ENCODE measurements around the gene DUSP28. TPM values are rescaled to one million over a fixed set of nuclear protein-coding genes. Genes with fewer than 3 reads are reported as not detected.

Gene DUSP28
- total and polyA plus RNA-seq, 10 of the 15 experiments (the other 5 are each of a cell fraction or from before 2014, with no cell fraction given): 2.5 to 12.5 (median 6.4) TPM

DNA sequence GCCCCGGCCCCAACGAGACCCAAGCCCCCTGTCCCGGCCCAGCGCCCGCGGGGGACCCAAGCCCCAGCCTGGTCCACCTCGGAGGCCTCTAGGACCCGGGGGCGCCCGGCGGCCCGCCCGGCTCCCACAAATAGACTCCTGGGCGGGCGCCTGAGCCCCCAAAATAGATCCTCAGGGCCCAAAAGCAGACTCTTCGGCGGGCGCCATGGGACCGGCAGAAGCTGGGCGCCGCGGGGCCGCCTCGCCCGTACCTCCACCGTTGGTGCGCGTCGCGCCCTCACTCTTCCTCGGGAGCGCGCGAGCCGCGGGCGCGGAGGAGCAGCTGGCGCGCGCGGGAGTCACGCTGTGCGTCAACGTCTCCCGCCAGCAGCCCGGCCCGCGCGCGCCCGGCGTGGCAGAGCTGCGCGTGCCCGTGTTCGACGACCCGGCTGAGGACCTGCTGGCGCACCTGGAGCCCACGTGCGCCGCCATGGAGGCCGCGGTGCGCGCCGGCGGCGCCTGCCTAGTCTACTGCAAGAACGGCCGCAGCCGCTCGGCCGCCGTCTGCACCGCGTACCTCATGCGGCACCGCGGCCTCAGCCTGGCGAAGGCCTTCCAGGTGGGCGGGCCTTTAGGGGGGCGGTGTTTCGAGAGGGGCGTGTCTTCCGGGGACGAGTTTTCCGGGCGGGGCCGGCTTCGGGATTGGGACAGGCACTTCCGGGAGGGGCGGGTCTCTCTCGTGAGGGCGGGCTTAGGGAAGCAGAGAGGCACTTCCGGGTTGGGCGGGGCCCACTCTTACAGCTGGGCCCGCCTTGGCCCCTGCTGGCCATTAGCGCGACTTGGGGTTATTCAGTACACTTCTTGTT lies 545 bp downstream of the DUSP28 start (continued):
- TF ChIP-seq, protein P1, sequence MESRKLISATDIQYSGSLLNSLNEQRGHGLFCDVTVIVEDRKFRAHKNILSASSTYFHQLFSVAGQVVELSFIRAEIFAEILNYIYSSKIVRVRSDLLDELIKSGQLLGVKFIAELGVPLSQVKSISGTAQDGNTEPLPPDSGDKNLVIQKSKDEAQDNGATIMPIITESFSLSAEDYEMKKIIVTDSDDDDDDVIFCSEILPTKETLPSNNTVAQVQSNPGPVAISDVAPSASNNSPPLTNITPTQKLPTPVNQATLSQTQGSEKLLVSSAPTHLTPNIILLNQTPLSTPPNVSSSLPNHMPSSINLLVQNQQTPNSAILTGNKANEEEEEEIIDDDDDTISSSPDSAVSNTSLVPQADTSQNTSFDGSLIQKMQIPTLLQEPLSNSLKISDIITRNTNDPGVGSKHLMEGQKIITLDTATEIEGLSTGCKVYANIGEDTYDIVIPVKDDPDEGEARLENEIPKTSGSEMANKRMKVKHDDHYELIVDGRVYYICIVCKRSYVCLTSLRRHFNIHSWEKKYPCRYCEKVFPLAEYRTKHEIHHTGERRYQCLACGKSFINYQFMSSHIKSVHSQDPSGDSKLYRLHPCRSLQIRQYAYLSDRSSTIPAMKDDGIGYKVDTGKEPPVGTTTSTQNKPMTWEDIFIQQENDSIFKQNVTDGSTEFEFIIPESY (IDR thresholded peaks at IDR 0.05): no peak
- TF ChIP-seq, protein P2, sequence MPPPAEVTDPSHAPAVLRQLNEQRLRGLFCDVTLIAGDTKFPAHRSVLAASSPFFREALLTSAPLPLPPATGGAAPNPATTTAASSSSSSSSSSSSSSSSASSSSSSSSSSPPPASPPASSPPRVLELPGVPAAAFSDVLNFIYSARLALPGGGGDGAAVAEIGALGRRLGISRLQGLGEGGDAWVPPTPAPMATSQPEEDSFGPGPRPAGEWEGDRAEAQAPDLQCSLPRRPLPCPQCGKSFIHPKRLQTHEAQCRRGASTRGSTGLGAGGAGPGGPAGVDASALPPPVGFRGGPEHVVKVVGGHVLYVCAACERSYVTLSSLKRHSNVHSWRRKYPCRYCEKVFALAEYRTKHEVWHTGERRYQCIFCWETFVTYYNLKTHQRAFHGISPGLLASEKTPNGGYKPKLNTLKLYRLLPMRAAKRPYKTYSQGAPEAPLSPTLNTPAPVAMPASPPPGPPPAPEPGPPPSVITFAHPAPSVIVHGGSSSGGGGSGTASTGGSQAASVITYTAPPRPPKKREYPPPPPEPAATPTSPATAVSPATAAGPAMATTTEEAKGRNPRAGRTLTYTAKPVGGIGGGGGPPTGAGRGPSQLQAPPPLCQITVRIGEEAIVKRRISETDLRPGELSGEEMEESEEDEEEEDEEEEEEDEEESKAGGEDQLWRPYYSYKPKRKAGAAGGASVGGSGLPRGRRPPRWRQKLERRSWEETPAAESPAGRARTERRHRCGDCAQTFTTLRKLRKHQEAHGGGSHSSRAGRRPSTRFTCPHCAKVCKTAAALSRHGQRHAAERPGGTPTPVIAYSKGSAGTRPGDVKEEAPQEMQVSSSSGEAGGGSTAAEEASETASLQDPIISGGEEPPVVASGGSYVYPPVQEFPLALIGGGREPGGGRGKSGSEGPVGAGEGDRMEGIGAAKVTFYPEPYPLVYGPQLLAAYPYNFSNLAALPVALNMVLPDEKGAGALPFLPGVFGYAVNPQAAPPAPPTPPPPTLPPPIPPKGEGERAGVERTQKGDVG (CRISPR knock-in tag; IDR thresholded peaks at IDR 0.05): 0 out of 2 replicates have a peak, but pooled peaks have one; percentile 53
- TF ChIP-seq, protein P3, sequence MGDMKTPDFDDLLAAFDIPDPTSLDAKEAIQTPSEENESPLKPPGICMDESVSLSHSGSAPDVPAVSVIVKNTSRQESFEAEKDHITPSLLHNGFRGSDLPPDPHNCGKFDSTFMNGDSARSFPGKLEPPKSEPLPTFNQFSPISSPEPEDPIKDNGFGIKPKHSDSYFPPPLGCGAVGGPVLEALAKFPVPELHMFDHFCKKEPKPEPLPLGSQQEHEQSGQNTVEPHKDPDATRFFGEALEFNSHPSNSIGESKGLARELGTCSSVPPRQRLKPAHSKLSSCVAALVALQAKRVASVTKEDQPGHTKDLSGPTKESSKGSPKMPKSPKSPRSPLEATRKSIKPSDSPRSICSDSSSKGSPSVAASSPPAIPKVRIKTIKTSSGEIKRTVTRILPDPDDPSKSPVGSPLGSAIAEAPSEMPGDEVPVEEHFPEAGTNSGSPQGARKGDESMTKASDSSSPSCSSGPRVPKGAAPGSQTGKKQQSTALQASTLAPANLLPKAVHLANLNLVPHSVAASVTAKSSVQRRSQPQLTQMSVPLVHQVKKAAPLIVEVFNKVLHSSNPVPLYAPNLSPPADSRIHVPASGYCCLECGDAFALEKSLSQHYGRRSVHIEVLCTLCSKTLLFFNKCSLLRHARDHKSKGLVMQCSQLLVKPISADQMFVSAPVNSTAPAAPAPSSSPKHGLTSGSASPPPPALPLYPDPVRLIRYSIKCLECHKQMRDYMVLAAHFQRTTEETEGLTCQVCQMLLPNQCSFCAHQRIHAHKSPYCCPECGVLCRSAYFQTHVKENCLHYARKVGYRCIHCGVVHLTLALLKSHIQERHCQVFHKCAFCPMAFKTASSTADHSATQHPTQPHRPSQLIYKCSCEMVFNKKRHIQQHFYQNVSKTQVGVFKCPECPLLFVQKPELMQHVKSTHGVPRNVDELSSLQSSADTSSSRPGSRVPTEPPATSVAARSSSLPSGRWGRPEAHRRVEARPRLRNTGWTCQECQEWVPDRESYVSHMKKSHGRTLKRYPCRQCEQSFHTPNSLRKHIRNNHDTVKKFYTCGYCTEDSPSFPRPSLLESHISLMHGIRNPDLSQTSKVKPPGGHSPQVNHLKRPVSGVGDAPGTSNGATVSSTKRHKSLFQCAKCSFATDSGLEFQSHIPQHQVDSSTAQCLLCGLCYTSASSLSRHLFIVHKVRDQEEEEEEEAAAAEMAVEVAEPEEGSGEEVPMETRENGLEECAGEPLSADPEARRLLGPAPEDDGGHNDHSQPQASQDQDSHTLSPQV (IDR thresholded peaks at IDR 0.05): peak; percentile 86; the same call in 1 of the 2 replicates
- TF ChIP-seq, protein P4, sequence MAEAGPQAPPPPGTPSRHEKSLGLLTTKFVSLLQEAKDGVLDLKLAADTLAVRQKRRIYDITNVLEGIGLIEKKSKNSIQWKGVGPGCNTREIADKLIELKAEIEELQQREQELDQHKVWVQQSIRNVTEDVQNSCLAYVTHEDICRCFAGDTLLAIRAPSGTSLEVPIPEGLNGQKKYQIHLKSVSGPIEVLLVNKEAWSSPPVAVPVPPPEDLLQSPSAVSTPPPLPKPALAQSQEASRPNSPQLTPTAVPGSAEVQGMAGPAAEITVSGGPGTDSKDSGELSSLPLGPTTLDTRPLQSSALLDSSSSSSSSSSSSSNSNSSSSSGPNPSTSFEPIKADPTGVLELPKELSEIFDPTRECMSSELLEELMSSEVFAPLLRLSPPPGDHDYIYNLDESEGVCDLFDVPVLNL (IDR thresholded peaks at IDR 0.05; ENCODE audit: low read depth, low read length): 0 out of 2 replicates have a peak, but pooled peaks have one; percentile 58
- TF ChIP-seq STAT3 (IDR thresholded peaks at IDR 0.05; ENCODE audit: low read depth, low read length) (no peak), GABPA (IDR thresholded peaks at IDR 0.05; ENCODE audit: low read depth) (no peak), MTA2 (IDR thresholded peaks at IDR 0.05; ENCODE audit: low read depth) (no peak), SUZ12 (IDR thresholded peaks at IDR 0.05; ENCODE audit: unreplicated experiment) (no peak), POU2F2 (IDR thresholded peaks at IDR 0.05; ENCODE audit: borderline replicate concordance, low read depth, low read length) (peak; percentile 12; the same call in 1 of the 3 replicates)
- TF ChIP-seq, protein P5, sequence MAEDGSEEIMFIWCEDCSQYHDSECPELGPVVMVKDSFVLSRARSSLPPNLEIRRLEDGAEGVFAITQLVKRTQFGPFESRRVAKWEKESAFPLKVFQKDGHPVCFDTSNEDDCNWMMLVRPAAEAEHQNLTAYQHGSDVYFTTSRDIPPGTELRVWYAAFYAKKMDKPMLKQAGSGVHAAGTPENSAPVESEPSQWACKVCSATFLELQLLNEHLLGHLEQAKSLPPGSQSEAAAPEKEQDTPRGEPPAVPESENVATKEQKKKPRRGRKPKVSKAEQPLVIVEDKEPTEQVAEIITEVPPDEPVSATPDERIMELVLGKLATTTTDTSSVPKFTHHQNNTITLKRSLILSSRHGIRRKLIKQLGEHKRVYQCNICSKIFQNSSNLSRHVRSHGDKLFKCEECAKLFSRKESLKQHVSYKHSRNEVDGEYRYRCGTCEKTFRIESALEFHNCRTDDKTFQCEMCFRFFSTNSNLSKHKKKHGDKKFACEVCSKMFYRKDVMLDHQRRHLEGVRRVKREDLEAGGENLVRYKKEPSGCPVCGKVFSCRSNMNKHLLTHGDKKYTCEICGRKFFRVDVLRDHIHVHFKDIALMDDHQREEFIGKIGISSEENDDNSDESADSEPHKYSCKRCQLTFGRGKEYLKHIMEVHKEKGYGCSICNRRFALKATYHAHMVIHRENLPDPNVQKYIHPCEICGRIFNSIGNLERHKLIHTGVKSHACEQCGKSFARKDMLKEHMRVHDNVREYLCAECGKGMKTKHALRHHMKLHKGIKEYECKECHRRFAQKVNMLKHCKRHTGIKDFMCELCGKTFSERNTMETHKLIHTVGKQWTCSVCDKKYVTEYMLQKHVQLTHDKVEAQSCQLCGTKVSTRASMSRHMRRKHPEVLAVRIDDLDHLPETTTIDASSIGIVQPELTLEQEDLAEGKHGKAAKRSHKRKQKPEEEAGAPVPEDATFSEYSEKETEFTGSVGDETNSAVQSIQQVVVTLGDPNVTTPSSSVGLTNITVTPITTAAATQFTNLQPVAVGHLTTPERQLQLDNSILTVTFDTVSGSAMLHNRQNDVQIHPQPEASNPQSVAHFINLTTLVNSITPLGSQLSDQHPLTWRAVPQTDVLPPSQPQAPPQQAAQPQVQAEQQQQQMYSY (CRISPR knock-in tag; IDR thresholded peaks at IDR 0.05): no peak
